HG03439 (cell line): ENCODE data around the gene G0S2.

ENCODE experiments used
- ATAC-seq: cut with Tn5 transposase; IDR thresholded peaks from one replicate; pipeline ENCODE4 v1.9.1; 2021; ENCODE audit warnings: mild to moderate bottlenecking, moderate library complexity; ENCODE audit not compliant: unreplicated experiment

Gene G0S2, protein sequence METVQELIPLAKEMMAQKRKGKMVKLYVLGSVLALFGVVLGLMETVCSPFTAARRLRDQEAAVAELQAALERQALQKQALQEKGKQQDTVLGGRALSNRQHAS

DNA sequence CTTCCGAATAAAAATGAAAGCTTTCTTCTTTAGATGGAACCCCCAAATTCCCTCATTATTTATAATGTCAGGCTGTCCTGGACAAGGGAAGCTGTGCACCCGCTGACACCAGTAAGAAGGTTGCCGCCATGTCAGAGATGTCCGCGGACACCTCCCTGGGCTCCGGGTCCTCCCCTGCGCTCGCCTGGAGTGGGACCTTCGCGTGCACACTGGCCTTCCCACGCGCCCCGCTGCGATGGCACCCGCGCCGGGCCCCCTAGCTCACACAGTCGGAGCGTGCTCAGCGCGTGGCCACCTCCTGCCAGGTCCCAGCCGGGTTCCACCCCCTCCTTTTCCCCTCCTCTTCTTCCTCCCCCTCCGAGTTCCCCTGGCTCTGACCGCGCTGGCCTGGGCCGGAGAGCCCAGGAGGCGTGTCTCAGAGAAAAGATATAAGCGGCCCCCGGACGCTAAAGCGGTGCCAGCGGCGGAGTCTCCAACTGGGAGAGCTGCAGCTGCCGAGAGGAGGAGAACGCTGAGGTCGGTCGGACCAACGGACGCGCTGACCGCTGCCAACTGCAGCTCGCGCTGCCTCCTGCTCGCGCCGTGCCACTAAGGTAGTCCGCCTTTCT is at the start of gene G0S2:
Gene G0S2 (plus strand): TSS at position 456 of the 608 bp plus-strand sequence. CDS start 273 bp downstream, outside the sequence.
- no peak for ATAC-seq

DNA sequence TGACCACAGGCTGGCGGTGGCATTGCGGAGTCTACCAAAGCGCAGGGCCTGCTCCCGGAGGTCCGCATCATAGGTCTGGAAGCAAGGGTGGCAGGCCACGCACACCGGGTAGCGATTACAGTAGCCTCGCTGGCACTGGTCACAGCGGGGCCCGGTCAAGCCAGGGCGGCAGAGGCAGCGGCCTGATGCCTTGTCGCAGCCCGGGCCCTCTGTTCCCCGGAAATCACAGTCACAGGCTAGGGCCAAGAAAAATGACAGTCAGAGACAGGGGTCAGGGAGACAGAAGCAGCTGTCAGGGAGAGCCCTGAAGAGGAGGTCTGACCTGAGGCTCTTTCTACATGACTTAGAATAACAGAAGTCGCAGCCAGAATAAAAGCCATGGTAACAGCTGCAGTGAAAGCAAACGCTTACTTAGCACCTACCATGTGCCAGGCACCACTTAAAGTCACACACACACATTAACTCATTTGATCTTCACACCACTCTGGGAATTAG is 49.4 kb upstream of the G0S2 start:
- ATAC-seq = no peak

DNA sequence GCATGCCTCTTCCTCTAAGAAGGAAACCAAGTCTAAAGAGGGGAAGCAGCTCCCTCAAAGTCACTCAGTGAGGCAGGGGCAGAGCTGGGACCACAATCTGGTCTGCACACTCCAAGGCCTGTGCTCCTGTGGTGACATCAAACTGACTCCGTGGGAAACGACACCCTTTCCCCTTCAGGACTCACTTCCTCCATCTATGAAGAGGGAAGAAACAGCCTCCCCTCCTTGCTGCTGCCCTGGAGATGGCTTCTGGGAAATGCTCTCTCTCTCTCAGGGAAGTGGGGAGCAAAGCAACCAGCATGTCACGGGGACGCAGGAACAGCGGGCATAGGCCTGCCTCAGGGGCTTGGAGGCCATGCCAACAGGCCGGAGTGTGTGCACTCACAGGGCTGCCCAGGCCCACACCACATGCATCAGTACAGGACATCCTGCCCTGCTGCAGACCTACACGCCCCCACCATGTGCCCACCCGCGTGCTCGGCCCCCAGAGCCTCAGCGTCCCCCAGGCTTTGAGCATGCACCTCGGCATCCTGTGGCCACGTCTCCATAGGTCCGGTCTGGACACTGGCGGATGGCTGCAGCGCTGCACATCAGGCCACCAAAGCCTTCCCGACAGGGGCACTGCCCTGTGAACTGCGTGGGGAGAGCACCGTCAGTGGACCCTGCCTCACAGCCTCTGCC is 48.7 kb upstream of the G0S2 start:
- ATAC-seq = no peak

DNA sequence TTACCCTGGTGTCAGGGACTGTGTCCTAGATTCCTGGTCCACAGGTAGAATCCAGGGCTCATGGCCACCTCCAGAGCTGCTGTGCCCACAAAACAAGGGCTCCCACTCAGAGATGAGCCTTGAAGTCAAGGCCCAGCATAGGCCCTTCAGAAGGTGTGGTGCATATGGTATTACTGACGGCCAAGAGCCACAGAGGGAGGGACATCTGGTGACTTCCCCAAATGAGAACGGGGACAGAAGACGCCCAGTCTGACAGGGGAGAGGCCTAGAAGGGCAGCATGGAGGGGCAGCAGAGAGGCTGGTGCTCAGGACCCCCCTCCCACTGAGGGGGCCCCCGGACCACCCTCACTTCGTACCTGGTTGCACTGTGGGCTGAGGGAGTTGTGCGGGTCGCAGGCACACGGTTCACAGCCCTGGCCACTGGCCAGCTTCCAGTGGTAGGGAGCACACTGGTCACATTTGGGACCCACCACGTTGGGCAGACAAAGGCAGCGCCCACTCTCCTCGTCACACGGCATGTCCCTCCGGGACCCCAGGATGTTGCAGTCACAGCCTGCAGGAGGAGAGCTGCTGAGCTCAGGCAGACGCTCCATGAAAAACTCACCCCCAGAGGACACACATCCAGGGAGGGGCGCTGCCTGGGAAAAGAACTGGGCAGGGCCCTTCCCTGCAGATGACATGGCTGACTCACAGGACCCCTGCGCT is 48.0 kb upstream of the G0S2 start:
- peak; percentile 16 for ATAC-seq

DNA sequence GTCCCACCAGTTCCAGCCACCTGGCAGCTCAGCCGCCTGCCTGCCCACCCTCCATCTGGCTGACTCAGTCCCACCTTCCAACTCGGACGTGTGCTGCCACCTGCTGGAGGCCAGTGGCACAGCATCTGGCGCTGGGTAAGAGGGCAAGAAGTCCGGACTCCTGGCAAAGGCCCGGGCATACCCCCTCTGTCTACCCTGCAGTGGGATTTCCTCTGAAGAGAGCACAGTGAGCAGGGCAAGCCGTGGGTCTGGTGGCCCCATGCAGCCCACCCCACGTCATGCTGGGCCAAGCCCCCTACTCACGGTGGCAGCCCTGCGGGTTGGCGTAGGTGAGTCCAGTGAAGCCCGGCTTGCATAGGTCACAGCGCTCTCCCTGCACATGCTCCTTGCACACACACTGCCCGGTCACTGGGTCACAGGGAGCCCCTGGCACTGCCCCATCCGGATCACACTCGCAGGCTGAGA is 47.4 kb upstream of the G0S2 start:
- peak; percentile 63 for ATAC-seq

DNA sequence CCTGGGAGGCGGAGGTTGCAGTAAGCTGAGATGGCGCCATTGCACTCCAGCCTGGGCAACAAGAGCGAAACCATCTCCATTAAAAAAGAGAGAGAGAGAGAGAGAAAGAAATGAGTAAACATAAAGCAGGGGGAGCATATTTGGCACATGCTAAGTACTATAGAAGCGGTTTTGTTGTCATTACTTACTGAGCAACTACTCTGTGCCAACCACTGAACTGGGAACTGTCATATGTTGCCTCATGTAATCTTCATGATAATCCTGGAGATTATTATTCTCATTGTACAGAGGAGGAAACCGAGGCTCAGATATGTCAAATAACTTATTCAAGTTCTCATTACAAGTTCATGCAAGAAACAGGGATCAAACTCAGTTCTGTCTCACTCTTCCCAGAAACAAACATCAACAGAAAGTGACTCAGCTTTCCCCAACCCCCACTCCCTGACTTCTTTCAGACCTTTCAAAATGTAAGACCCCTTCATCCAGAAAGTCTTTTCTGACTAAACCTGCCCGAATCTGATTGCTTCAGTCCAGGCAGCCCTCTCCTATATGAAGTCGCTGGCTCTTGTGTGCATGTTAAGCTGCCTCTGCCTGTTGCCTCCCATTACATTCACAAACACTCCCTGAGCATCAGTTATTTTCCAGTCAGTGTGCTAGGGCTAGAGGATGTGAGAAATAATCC is 46.5 kb upstream of the G0S2 start:
- ATAC-seq = no peak

DNA sequence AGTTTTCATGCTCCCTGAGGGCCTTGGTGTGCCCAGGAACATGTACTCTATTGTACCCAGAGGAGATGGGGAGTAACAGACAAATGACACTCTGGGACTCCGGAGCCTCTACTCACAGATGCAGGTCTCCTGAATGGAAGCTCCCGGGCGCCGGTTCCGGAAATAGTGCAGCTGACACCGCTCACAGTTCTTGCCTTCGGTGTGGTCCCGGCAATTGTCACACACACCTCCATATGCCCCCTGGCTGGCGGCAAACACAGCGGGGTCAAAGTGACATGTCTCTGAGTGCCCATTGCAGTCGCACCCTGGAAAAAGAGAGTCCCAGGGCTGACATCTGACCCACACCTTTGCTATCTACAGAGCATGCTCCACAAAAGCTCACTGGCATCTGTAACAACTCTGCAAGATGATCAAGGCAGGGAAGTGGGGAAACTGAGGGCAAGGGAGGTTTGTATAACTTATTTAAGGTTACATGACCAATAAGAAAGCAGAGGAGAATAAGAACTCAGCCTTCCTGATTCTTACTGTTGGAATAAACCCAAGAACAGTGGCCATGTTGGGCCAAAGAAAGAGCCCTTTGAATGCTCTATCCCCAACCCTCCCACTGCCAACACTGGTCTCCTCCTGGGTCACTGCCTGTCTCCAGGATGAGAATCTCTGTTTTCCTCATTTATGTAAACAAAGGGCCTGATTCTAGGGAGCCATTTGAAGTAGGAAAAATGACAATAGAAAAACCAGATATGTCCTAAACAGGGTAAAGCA is 45.4 kb upstream of the G0S2 start:
- ATAC-seq = no peak

DNA sequence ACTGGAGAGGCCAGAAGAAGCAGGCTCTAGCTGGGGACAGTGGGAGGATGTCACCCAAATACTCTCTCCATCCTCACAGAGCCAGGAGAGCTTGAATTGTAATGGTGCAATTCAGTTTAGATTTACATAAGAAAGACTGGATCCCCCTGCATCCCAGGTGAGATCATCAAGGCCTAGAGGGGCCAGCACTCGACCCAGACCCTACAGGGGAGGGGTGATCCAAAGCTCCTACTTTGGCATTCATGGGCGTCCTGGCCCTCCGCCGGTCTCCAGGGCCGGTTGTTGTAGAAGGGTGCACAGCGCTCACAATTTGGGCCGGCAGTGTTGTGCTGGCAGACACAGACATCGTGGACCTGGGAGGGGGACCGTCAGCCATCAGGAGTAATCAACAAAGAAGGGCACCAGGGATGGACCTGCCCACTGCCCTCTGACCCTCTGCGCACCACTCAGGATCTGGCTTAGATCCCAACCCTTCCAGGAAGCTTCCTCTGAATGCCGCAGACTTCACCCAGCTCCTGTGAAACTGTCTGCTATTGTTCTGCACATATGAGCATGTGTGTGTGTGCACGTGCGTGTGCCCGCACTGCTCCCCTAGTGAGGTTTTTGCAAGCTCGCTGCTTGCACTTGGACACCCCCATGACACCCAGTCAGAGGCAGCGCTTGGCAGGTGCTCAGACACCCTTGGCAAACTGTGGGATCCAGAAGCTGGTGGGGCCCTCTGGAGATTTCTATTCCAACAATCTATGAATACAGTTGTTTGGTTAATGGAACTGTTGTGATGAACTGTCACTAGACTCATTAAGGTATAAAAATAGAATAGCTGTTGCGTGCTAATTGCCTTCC is 44.6 kb upstream of the G0S2 start:
- ATAC-seq = no peak

DNA sequence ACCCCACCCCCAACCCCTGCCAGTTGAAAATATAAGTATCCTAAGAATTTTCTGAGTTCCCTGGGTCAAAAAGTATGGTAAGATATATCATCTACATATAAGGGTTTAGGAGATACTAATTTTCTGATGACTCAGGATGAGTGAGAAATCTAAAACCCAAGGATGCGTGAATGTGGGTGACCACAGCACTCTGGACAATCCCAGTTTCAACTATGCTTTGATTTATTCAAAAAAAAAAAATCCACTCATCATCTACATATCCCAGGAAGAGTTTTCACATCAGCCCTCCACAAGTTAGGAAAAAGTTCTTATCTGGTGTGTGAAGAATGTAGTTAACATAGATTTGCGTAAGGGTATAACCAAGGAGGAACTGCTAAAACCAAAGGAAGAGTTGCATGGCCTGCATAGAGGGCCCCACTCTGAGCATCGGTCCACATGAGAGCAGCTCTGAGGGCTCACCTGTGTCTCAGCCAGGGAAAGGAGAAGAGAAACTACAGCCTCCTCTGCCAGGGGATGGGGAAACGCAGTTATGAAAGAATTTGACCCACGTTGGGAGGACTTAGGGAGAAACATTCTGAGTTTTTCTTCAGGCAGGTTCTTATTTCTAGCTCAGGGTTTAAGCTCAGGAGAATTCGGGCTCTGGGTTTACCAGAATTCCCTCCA is 41.7 kb upstream of the G0S2 start:
- ATAC-seq = no peak

DNA sequence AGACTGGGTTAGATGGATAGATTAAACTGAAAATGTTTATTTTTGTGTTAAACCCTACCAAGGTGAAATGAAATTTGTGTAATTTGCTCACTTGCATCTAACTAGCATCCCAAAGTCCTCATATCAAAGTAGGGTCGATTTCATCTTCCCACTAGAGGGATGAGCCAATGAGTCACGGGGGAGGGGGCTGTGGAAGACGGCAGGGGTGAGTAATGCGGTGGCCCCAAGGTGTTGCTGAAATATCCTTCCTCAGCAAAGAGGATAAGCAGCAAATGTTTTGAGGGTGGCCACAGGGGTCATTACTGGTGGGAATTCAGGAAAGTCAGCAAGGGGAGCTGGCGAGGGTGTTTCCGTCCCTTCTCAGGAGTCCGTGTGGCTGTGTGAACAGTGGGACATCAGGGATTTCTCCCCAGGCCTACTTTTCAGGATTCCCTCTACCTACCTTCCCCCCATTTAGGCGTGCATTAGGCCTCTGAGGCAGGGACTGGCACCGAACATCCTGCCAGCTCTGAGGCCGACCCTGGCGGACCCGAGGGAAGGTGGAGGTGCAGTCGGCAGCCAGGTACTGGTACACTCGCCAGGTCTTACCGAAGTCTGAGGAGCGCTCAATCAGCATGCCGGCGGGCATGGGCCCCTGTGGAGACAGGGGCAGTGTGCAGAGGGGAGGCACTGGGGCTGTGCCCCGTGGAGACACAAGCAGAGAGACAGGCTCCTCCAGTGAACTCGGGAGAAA is 41.0 kb upstream of the G0S2 start:
- ATAC-seq = no peak

DNA sequence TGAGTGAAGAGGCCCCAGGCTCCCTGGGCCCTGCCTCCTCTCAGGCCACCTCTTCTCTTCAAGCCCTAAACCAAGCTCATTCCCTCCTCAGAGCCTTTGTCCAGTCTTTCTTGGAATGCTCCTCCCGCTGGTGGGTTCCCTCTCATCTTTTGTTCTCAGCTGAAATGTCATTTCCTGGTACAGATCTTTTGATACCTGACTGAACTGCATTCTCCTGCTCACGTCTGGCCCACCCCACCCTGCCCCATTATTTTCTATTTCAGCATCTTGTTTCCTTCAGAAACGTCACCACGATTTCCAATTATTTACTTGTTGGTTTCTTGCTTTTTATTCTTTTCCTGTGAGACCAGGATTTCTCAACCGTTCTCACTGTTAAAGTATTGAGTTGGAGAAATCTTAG is 39.4 kb upstream of the G0S2 start:
- no peak for ATAC-seq

DNA sequence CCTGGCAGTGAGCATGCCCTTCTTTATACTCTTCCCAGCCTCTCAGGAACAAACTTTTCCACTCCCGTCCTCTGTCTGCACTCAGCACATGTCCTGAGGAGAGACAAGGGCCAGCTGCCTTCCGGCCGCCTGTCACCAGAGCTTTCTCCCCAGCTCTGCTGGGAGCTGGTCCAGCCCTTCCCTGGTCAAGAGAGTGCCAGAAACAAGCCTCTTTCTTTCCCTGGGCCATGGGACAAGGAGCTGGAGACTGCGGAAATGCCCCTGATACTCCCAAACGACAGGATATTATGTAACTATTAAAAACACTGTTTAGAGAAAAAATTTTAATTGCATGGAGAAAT is 33.4 kb upstream of the G0S2 start:
- no peak for ATAC-seq

DNA sequence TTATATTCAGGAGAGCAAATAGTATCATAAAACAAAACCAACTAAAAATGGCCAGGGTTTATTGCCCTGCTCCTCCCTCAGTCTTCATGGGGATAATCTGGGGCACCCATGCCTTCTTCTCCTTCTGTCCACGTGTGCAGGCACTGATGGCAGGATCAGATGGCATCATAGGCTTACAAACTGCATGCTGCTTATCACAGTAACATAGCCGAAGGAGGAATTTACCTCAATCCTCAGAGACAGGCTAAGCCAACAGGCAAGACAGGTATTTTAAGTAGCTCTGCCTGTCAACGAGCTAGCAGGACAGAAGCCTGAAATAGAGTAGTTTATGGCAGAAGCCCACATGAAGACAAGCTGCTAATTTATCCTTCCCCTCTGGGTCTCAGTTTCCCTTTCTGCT is 32.4 kb upstream of the G0S2 start:
- ATAC-seq = no peak

DNA sequence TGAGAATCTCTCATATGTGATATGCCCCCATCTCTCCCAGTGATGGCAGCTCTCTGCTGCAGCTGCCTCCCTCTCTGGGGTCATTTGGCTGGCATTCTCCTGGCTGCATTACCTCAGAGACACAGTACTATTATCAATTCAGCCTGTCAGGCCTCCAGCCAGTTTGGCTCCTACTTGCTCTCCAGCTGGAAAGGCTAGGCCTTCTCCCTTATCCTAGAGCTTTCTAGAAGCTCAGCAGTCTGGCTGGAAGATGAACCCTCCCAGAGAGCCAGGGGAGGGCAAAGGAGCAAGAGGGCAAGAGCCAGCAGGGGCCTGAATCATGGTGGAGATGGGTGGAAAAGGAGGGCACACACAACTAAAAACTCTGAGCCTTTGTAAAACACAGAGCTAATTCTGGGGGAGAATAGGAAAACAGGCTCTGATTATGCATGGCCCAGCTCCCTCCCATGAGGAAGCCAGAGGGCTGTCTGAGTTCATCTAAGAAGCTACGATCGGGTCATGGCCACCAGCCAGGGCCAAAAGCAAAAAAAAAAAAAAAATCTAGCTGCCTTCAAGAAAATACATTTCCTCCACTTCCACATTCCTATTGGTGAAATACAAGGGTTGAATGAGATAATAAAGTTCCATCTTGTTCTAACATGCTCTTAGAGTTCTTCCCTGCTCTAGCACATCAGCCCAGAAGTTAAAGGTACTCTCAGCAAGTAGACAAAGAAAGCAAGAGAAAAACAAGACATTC is 31.8 kb upstream of the G0S2 start:
- no peak for ATAC-seq

DNA sequence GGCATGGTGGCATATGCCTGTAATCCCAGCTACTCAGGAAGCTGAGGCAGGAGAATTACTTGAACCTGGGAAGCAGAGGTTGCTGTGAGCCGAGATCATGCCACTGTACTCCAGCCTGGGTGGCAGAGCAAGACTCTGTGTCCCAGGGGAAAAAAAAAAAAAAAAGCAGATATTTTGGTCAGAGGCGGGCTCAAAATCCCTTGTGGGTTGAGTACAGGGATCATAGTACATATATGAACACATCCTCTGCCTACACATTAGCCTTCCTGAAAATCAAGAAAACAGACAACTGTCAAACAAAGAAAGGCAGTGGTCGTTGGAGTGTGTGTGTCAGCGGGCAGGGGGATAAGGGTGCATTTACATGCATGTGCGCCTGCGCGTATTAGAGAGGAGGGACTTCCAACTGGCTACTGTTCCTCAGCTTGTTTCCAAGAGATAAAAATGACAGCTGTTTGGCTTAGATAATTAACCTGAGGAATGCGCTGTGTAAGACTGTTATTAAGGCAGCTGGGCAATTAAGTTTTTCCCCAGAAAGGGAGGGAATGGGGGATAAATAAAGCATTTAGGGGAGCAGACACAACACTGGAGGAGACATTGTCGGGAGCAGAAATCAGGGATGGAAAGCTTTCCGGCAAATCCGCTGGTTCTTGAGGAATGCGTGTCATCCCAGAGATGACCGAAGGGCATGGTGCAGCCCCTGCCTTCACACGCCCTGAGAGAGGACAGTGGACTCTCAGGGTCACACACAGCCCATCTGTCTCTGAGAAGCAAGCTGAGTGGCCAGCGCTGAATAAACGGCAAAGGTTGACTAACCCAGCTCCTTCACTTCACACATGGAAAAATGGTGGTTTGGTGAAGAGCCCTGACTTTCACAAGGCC is 29.4 kb upstream of the G0S2 start:
- ATAC-seq = no peak

DNA sequence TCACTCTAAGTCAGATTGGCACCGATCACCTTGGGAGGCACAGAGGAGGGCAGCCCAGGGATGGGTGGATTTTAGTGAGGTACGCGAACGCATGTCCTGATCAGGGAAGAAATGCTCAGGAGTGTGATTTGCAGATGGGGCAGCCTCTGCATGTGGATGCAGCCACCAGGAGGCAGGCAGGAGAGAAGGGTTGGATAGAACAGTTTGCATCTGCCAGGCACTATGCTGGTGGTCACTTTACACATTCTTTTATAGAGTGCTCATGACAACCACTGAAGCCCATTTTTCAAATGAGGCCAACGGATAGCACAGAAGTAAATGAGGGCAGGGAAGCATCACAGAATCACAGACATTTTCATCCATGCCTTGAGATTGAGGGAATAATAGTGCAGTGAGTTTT is 28.7 kb upstream of the G0S2 start:
- ATAC-seq = no peak

DNA sequence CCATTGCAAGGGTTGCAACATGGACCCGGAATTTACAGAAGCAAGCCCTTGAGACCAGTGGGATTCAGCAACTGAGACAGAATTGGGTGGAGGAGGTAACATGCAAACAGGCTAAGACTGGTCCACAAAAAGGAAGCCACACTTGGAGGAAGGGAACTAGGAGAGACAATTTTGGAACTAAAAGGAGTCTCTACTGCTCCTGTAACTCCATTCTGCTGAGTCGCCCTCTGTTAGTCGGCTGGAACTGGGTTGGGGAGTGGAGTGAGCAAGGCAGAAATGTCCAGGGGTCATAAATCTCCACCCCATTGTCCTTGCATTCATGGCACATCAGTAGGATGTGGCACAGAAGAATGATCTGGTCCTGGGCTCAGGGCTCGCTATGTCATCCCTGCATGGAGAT is 28.1 kb upstream of the G0S2 start:
- no peak for ATAC-seq
